Panc1 (cell line): ENCODE results near the gene SLCO2B1. TPM values are rescaled to one million over a fixed set of nuclear protein-coding genes. Genes with fewer than 3 reads are reported as not detected.

Experiments used
- ATAC-seq: fragments of 200-7000 bp; cut with Tn5 transposase; 2 replicates; pipeline ENCODE4 v1.9.1; 2020; ENCODE audit warnings: mild to moderate bottlenecking, moderate library complexity
- BruUV-seq: library from RNA; stranded (reverse); fragments of 400-500 nt; replicated peaks from 2 replicates; lab custom pipeline; 2021; lab: Mats Ljungman, UMichigan
- CTCF ChIA-PET: fragments of 300-600 bp; sonication (Branson Sonifier 250); formaldehyde crosslinking; loops from one replicate; lab custom pipeline; 2022; ENCODE audit warnings: antibody characterized with exemption; lab: Charles Lee
- POLR2A ChIA-PET: fragments of 300-600 bp; sonication (Branson Sonifier 250); formaldehyde crosslinking; loops from one replicate; lab custom pipeline; 2022; ENCODE audit warnings: antibody characterized with exemption; lab: Charles Lee
- DNase-seq: peaks from one replicate; pipeline ENCODE4 v3.0.0-alpha.2; 2010; ENCODE audit warnings: low read depth, low spot score
- H3K27ac ChIP-seq: 2 replicates; pipeline ENCODE4 v1.5.1; 2011; ENCODE audit warnings: mild to moderate bottlenecking, low read length, inconsistent platforms
- H3K27me3 ChIP-seq: fragments of 200-500 bp; sonication (Bioruptor generic); 2 replicates; pipeline ENCODE4 v1.6.0; 2014; ENCODE audit warnings: low read length, inconsistent platforms; ENCODE audit not compliant: control insufficient read depth, insufficient read depth
- H3K36me3 ChIP-seq: fragments of 200-500 bp; sonication (Bioruptor generic); 2 replicates; pipeline ENCODE4 v1.5.1; 2014; ENCODE audit warnings: inconsistent platforms, mild to moderate bottlenecking, low read length, moderate library complexity; ENCODE audit not compliant: control insufficient read depth, insufficient read depth
- H3K4me1 ChIP-seq: 2 replicates; pipeline ENCODE4 v1.5.1; 2011; ENCODE audit warnings: inconsistent platforms, mild to moderate bottlenecking, low read length, moderate library complexity; ENCODE audit not compliant: control insufficient read depth, insufficient read depth
- H3K4me3 ChIP-seq, 2 experiments: 2 replicates each; pipeline ENCODE4 v1.5.1; 2011 to 2012; ENCODE audit warnings: low read depth in 2 of 2, low read length in 2 of 2, mild to moderate bottlenecking in 2 of 2, inconsistent platforms in 1 of 2, moderate library complexity in 1 of 2
- H3K9me3 ChIP-seq: fragments of 200-500 bp; sonication (Bioruptor generic); 2 replicates; pipeline ENCODE4 v1.5.1; 2014; ENCODE audit warnings: low read depth, mild to moderate bottlenecking, inconsistent platforms, low read length, moderate library complexity; ENCODE audit not compliant: control insufficient read depth, insufficient read depth
- POLR2AphosphoS5 ChIP-seq: IDR thresholded peaks from 2 replicates; pipeline ENCODE4 v1.6.1; 2012; ENCODE audit warnings: mild to moderate bottlenecking, low read depth, low read length, moderate library complexity
- SIN3A ChIP-seq: IDR thresholded peaks from 2 replicates; pipeline ENCODE4 v1.6.1; 2012; ENCODE audit warnings: low read depth, mild to moderate bottlenecking, low read length, moderate library complexity, borderline replicate concordance; ENCODE audit not compliant: insufficient read depth
- TCF7L2 ChIP-seq: IDR thresholded peaks from 2 replicates; pipeline ENCODE4 v1.6.1; 2011; ENCODE audit warnings: mild to moderate bottlenecking, low read depth, low read length, inconsistent platforms
- in situ Hi-C: cut with HindIII; loops from 2 replicates; pipeline ENCODE4 v1.10.0; 2016; ENCODE audit warnings: low sequenced_read_pairs, low pct_unique_long_range_greater_than_20kb
- intact Hi-C: fragments of 100-400 bp; cut with micrococcal nuclease; formaldehyde crosslinking; loops from one replicate; pipeline ENCODE4 v1.10.0; 2022; ENCODE audit not compliant: unreplicated experiment
- total RNA-seq: library from RNA; stranded (reverse); gene quantifications from one replicate; pipeline ENCODE4 v1.2.1, GENCODE V29; 2021; ENCODE audit not compliant: unreplicated experiment
- TF ChIP-seq, protein P1 (sequence below): fragments of 450-650 bp; IDR thresholded peaks from 2 replicates; pipeline ENCODE4 v1.5.1; 2017; ENCODE audit warnings: mild to moderate bottlenecking
- TF ChIP-seq, protein P2 (sequence below), 2 experiments: IDR thresholded peaks; 2 replicates each; pipeline ENCODE4 v1.6.1; 2011 to 2012; ENCODE audit warnings: low read depth in 2 of 2, control low read depth in 1 of 2, low read length in 1 of 2, mild to moderate bottlenecking in 1 of 2, moderate library complexity in 1 of 2; ENCODE audit not compliant: insufficient read depth in 1 of 2

The SLCO2B1 gene
- total RNA-seq, 1 experiment from 2014 or later, result 0.77 TPM

DNA sequence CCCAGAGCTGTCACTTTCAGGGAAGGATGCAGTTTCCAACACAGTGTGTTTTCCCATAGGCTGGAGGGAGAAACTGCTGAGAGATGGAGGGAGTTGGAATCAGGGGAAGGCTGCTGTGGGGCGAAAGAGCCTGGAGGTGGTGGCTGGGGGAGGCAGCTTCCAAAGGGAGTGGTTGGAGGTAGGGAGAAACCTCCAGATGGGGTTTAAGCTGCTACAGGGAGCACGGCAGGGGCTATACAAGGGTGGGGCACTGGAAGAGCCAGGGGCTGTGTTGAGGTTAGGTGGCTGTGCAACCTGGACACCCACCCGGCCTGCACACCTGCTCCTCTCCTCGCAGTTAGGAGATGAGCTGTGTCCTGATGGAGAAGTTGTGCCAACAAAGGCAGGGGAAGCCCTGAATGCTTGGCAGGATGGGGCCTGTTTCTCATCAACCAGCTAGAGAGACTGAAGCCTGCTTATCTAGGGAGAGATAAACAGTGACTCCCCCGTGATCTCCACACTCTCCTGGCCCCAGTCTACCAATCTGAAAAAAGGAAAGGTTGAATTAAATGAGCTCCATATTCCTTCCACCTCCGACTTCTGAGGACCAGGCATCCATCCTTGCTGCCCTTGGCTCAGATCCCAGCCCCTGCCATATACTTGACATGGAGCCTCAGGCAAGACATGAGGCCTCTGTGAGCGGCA, 3.6 kb upstream of the SLCO2B1 start:
- intact Hi-C loops (no loop called here), in situ Hi-C loops (no loop called here)
- no peaks in the 10 kb centered on the region for H3K9me3 ChIP-seq
- DNase-seq (no peak), ATAC-seq (no peak)
- peaks cover 2% of the 10 kb centered on the region; the same call in 1 of the 2 replicates for H3K27me3 ChIP-seq
- H3K4me3 ChIP-seq, result no peak overlapping the region
- CTCF ChIA-PET, result interaction anchor here (1.0 to 3.9 kb wide), 3 partner anchors 17 to 101 kb away, joined by 3 to 58 read pairs (median 42); no protein-coding TSS in a partner anchor
- BruUV-seq, result no TSS peak
- POLR2A ChIA-PET, result no interaction called here
- no peaks in the 10 kb centered on the region for H3K36me3 ChIP-seq
- peaks cover 10% of the 10 kb centered on the region for H3K4me1 ChIP-seq
- TF ChIP-seq POLR2AphosphoS5 (no peak), SIN3A (no peak)
- TF ChIP-seq, protein P1, sequence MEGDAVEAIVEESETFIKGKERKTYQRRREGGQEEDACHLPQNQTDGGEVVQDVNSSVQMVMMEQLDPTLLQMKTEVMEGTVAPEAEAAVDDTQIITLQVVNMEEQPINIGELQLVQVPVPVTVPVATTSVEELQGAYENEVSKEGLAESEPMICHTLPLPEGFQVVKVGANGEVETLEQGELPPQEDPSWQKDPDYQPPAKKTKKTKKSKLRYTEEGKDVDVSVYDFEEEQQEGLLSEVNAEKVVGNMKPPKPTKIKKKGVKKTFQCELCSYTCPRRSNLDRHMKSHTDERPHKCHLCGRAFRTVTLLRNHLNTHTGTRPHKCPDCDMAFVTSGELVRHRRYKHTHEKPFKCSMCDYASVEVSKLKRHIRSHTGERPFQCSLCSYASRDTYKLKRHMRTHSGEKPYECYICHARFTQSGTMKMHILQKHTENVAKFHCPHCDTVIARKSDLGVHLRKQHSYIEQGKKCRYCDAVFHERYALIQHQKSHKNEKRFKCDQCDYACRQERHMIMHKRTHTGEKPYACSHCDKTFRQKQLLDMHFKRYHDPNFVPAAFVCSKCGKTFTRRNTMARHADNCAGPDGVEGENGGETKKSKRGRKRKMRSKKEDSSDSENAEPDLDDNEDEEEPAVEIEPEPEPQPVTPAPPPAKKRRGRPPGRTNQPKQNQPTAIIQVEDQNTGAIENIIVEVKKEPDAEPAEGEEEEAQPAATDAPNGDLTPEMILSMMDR, result no peak
- H3K27ac ChIP-seq, result no peak overlapping the region

DNA sequence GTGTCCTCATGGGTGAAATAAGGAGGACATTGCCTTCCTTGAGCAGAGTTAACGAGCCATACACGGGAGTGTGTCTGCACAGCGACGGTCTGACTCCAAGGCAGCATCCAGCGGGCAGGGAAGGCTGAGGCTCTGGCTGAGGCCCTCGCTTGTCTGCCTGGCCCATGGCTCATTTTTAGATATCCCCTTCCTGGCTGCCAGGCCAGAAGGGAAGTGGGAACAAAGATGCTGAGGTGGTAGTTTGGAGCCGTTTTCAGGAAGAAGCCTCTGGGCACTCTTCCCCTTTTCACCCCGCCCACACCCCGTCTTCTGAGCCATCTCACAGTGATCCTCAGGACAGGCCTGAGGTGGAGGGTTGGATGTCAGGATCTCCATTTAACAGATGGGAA, 3.0 kb upstream of the SLCO2B1 start:
- in situ Hi-C loops, result no loop called here
- TF ChIP-seq, protein P2, sequence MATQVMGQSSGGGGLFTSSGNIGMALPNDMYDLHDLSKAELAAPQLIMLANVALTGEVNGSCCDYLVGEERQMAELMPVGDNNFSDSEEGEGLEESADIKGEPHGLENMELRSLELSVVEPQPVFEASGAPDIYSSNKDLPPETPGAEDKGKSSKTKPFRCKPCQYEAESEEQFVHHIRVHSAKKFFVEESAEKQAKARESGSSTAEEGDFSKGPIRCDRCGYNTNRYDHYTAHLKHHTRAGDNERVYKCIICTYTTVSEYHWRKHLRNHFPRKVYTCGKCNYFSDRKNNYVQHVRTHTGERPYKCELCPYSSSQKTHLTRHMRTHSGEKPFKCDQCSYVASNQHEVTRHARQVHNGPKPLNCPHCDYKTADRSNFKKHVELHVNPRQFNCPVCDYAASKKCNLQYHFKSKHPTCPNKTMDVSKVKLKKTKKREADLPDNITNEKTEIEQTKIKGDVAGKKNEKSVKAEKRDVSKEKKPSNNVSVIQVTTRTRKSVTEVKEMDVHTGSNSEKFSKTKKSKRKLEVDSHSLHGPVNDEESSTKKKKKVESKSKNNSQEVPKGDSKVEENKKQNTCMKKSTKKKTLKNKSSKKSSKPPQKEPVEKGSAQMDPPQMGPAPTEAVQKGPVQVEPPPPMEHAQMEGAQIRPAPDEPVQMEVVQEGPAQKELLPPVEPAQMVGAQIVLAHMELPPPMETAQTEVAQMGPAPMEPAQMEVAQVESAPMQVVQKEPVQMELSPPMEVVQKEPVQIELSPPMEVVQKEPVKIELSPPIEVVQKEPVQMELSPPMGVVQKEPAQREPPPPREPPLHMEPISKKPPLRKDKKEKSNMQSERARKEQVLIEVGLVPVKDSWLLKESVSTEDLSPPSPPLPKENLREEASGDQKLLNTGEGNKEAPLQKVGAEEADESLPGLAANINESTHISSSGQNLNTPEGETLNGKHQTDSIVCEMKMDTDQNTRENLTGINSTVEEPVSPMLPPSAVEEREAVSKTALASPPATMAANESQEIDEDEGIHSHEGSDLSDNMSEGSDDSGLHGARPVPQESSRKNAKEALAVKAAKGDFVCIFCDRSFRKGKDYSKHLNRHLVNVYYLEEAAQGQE (IDR thresholded peaks at IDR 0.05; ENCODE audit: insufficient read depth in 1 of 2, low read depth in 2 of 2, low read length in 1 of 2), result no peak
- no peak for TF ChIP-seq SIN3A
- TF ChIP-seq, protein P1, result no peak
- TF ChIP-seq POLR2AphosphoS5, result no peak
- TF ChIP-seq TCF7L2, result no peak
- no peak for ATAC-seq
- Histone ChIP-seq H3K4me1 (peaks cover 7% of the 10 kb centered on the region), H3K4me3 (no peak overlapping the region), H3K9me3 (no peaks in the 10 kb centered on the region), H3K27me3 (peaks cover 2% of the 10 kb centered on the region; the same call in 1 of the 2 replicates), H3K36me3 (no peaks in the 10 kb centered on the region), H3K27ac (no peak overlapping the region)
- ChIA-PET POLR2A (no interaction called here), CTCF (interaction anchor here (3.9 kb wide), 1 partner anchor 57 kb away, joined by 58 read pairs; no protein-coding TSS in a partner anchor)
- no TSS peak for BruUV-seq
- intact Hi-C loops, result no loop called here
- no peak for DNase-seq
